GM19193 (cell line): ENCODE measurements around the gene MAPK8IP2.

Experiments used
- POLR2A ChIP-seq: IDR thresholded peaks from 4 replicates; pipeline ENCODE4 v1.6.1; 2011; ENCODE audit not compliant: insufficient read depth, insufficient read length; ENCODE audit errors: extremely low read depth

The MAPK8IP2 gene

GRCh38 chr22:50626850-50627641 is 26.5 kb downstream of the MAPK8IP2 start:
- no peak for TF ChIP-seq POLR2A

- peak; percentile 68 for TF ChIP-seq POLR2A
Measured at GRCh38 chr22:50627642-50628542, 27.3 kb downstream of the MAPK8IP2 start, which contains the start of gene ARSA. TSS of gene ARSA (minus strand) at chr22:50628152. CDS start at chr22:50627779, 373 bp downstream.

DNA sequence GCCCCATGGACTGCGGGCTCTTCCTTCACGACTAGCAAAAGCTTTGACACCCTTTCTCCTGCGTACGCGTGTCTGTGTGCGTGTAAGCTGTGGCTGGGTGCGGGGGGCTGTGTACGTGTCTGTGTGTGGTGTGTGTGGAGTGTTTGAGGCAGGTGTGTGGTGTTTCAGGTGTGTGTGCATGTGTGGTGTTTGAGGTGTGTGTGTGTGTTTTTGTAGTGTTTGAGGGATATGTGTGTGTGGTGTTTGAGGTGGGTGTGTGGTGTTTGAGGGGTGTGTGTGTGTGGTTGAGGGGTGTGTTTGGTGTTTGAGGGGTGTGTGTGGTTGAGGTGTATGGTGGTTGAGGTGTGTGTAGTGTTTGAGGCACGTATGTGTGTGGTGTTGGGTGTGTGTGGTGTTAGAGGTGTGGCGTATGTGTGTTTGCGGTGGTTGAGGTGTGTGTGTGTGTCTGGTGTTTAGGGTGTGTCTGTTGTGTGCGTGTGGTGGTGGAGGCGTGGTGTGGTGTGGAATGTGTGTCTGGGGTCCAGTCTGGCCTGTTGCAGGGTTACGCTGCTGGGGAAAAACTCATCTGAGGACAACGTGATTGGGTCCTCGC is 28.0 kb downstream of the MAPK8IP2 start:
- no peak for TF ChIP-seq POLR2A

DNA sequence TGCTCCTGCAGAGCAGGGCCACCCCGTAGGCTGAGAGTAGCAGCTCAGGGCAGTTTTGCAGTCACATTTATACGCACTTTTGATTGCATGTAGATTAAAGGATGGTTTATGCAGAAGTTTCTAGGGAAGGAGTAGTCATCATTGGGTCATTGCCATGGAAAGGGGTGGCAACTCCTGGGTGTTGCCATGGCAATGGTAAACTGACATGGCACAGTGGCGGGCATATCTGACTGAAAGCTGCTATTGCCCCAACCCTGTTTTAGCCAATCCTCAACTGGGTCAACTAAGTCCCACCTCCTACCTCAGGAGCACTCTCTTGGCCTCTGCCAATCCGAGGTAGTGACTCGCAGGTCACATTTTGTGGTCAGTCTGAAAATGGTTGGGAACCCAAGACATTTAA is 29.8 kb downstream of the MAPK8IP2 start:
- TF ChIP-seq POLR2A, result no peak

- TF ChIP-seq POLR2A, result no peak
Measured at GRCh38 chr22:50633086-50633485, 32.5 kb downstream of the MAPK8IP2 start.

GRCh38 chr22:50633771-50634170 is 33.2 kb downstream of the MAPK8IP2 start:
- TF ChIP-seq POLR2A, result no peak

GRCh38 chr22:50635591-50635990 is 35.0 kb downstream of the MAPK8IP2 start:
- no peak for TF ChIP-seq POLR2A

DNA sequence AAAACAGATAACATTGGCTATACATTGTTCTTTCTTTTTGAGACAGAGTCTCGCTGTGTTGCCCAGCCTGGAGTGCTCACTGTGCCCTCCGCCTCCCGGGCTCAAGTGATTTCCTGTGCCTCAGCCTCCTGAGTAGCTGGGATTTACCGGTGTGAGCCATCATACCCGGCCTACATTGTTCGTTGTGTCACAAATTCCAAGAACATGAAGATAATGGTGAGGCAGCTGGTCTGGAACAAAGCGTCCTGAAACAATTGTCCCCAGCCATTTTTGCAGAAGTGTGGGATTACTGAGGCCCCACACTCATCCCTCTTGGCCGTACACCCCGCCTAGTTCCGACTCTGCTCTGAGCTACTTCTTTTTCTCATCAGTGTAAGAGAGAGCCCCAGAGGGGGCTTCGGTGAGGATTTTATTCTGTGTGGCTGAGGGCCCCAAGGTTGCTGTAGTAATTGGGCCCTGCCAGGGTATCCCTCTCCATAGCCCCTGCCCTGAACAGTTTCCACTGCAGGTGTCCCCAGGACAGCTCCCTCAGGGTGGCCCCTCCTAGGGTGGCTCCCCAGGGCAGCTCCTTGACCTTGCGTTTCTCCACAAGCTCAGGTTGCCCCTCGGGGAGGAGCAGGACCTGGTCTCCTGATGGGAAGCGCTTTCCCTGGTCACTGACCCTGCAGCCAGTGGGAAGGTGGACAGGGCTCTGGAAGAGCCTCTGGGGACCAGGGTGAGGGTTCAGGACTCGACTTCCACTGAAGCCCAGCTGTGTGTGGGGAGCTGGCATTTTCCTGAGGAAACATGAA is 40.5 kb downstream of the MAPK8IP2 start:
- no peak for TF ChIP-seq POLR2A

GRCh38 chr22:50641696-50642607 is 41.4 kb downstream of the MAPK8IP2 start:
- no peak for TF ChIP-seq POLR2A

DNA sequence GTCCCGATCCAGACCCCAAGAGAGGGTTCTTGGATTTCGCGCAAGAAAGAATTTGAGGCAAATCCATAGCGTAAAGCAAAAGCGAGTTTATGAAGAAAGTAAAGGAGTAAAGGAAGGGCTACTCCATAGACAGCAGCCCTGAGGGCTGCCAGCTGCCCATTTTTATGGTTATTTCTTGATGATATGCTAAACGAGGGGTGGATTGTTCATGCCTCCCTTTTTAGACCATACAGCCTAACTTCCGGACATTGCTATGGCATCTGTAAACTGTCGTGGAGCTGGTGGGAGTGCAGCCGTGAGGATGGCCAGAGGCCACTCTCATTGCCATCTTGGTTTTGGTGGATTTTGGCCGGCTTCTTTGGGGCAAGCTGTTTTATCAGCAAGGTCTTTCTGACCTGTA is 52.7 kb downstream of the MAPK8IP2 start:
- no peak for TF ChIP-seq POLR2A

- TF ChIP-seq POLR2A, result no peak
Measured at GRCh38 chr22:50656122-50657070, 55.8 kb downstream of the MAPK8IP2 start.

DNA sequence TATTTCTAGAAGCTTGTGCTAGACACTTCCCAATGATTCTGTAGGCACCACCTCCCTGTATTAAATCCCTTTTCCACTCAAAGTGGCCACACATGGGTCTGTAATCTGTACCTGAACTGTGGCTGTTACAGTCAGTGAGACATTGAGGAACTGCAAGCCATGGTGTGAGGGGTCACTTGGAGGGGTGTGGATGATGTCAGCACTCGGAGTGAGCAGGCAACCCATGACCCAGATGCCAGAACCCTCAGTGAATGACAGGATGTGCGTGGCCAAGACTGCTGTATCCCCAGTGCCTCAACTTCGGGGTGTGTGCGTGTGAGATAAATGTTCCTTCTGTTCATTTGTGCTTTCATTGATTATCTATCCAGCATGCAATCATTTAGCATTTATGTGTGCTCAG is 57.3 kb downstream of the MAPK8IP2 start:
- TF ChIP-seq POLR2A, result no peak

DNA sequence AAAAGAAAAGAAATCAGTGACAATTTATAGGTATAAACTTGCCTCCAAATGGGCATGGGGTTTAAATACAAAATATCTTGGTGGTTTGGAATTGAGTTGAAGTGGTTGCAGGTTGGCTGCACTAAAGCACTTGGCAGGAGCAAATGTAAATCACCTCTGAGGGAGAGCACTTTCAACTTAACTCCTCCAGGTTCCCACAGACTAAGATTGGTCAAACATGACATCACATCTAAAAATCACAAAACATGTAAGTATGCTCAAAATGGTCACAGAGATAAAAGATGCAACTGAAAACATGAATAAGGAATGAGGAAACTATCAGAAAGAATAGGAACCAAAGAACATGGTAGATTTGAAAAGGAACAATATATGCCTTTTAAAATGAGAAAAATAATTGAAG is 59.7 kb downstream of the MAPK8IP2 start:
- no peak for TF ChIP-seq POLR2A
